Lung (tissue), 12 donors: ENCODE measurements around the gene COPS8. TPM values are rescaled to one million over a fixed set of nuclear protein-coding genes. Genes with fewer than 3 reads are reported as not detected.
A peak's percentile ranks its signal among the peaks of the same experiment; 100 is the strongest.

ENCODE experiments used
- ATAC-seq: fragments of 200-7000 bp; cut with Tn5 transposase; one replicate; pipeline ENCODE4 v1.9.1; 2020; ENCODE audit warnings: moderate number of reproducible peaks; ENCODE audit not compliant: insufficient read depth, low FRiP score
- DNase-seq, 3 donors: peaks; one replicate each; pipeline ENCODE4 v3.0.0-alpha.2; 2013 to 2017
- H3K27ac ChIP-seq, 2 donors: one replicate each; pipeline ENCODE4 v1.5.1; 2013; ENCODE audit warnings: mild to moderate bottlenecking in 2 of 2, moderate library complexity in 2 of 2, control low read depth in 1 of 2, inconsistent platforms in 1 of 2, low read depth in 1 of 2, low read length in 1 of 2
- H3K27me3 ChIP-seq, 3 donors: one replicate each; pipeline ENCODE4 v1.5.1; 2013; ENCODE audit warnings: low read length in 2 of 3; ENCODE audit not compliant: control insufficient read depth in 3 of 3, insufficient read depth in 3 of 3
- H3K36me3 ChIP-seq, 4 donors: one replicate each; pipeline ENCODE4 v1.5.1; 2013; ENCODE audit warnings: low read length in 4 of 4, mild to moderate bottlenecking in 1 of 4, moderate library complexity in 1 of 4; ENCODE audit not compliant: control insufficient read depth in 4 of 4, insufficient read depth in 4 of 4
- H3K4me1 ChIP-seq, 5 donors: one replicate each; pipeline ENCODE4 v1.5.1; 2013; ENCODE audit warnings: low read length in 5 of 5, mild to moderate bottlenecking in 2 of 5, moderate library complexity in 1 of 5; ENCODE audit not compliant: control insufficient read depth in 5 of 5, insufficient read depth in 5 of 5
- H3K4me3 ChIP-seq: one replicate; pipeline ENCODE4 v1.5.1; 2013; ENCODE audit warnings: mild to moderate bottlenecking, control low read depth, moderate library complexity
- H3K9ac ChIP-seq, 2 donors: one replicate each; pipeline ENCODE4 v1.5.1; 2013; ENCODE audit warnings: low read length in 2 of 2, control low read depth in 1 of 2; ENCODE audit not compliant: insufficient read depth in 1 of 2
- H3K9me3 ChIP-seq, 4 donors: one replicate each; pipeline ENCODE4 v1.5.1; 2013; ENCODE audit warnings: low read length in 3 of 4, mild to moderate bottlenecking in 1 of 4, moderate library complexity in 1 of 4; ENCODE audit not compliant: control insufficient read depth in 4 of 4, insufficient read depth in 3 of 4
- CTCF ChIP-seq: IDR thresholded peaks from 2 replicates; pipeline ENCODE4 v1.5.1; 2012; ENCODE audit warnings: mild to moderate bottlenecking; ENCODE audit errors: control extremely low read depth, extremely low read depth
- WGBS, 2 donors: extraction: QIAGEN DNeasy Blood & Tissue Kit; methylation state at CpG; one replicate each; pipeline ENCODE4 v1.1.7; 2013; 5-methylcytosine and 5-hydroxymethylcytosine counted together
- polyA plus RNA-seq, 2 donors: library from polyadenylated mRNA; stranded (reverse); fragments of 200-250 nt; gene quantifications; one replicate each; pipeline ENCODE4 v1.2.1, GENCODE V29; 2013
- total RNA-seq, 2 donors: library from RNA; depleted of rRNA in 1 of 2; stranded (reverse); fragments of >200 nt in 1 of 2; gene quantifications; one replicate each; pipeline ENCODE4 v1.2.1, GENCODE V29; 2014 to 2021
- donor health status: control.
- donor health status: control.
- donor health status: Bipolar disorder and iron deficiency.
- donor health status: healthy.
- donor health status: DM: yes; HTN: yes; CAD: no.

The COPS8 gene
- total and polyA plus RNA-seq, 4 donors = 24.7 to 70.5 (median 36.2) TPM

- whole genome bisulfite sequencing, 2 donors = 92 to 93% methylated on average over 4 of the region's 4 CpGs
- Histone ChIP-seq H3K36me3 (no peaks in the 10 kb centered on the region), H3K9ac (no peak overlapping the region), H3K4me1 (peaks cover 0 to 10% (median 0%) of the 10 kb centered on the region in 5 donors), H3K4me3 (no peak overlapping the region), H3K9me3 (no peaks in the 10 kb centered on the region), H3K27ac (no peak overlapping the region), H3K27me3 (no peaks in the 10 kb centered on the region)
- no peak for TF ChIP-seq CTCF
- DNase-seq (no peak), ATAC-seq (no peak)
Observed at GRCh38 chr2:237120916-237121315, 35.2 kb downstream of the COPS8 start.

GRCh38 chr2:237121321-237121720, 35.6 kb downstream of the COPS8 start:
- Histone ChIP-seq H3K4me3 (no peak overlapping the region), H3K27ac (no peak overlapping the region), H3K9ac (no peak overlapping the region), H3K4me1 (peaks cover 0 to 10% (median 0%) of the 10 kb centered on the region in 5 donors), H3K9me3 (no peaks in the 10 kb centered on the region), H3K27me3 (no peaks in the 10 kb centered on the region), H3K36me3 (no peaks in the 10 kb centered on the region)
- DNase-seq (no peak), ATAC-seq (no peak)
- 82 to 86% methylated on average over 1 of the region's 1 CpG for WGBS, 2 donors
- TF ChIP-seq CTCF = no peak

GRCh38 chr2:237122214-237122666, 36.6 kb downstream of the COPS8 start:
- Histone ChIP-seq H3K27me3 (no peaks in the 10 kb centered on the region), H3K36me3 (no peaks in the 10 kb centered on the region), H3K9ac (no peak overlapping the region), H3K27ac (no peak overlapping the region), H3K4me1 (peaks cover 0 to 16% (median 0%) of the 10 kb centered on the region in 5 donors), H3K9me3 (no peaks in the 10 kb centered on the region), H3K4me3 (no peak overlapping the region)
- peak; percentile 46 for TF ChIP-seq CTCF
- 56 to 70% methylated on average over 8 of the region's 8 CpGs for WGBS, 2 donors
- DNase-seq = peak; percentile 45 to 69 (median 63)
- peak; percentile 85 for ATAC-seq

- Histone ChIP-seq H3K4me3 (no peak overlapping the region), H3K4me1 (peaks cover 0 to 17% (median 12%) of the 10 kb centered on the region in 5 donors), H3K9ac (no peak overlapping the region), H3K9me3 (peaks cover 0 to 2% (median under 1%) of the 10 kb centered on the region in 4 donors), H3K36me3 (no peaks in the 10 kb centered on the region), H3K27me3 (no peaks in the 10 kb centered on the region), H3K27ac (no peak overlapping the region)
- TF ChIP-seq CTCF = no peak
- no peak for ATAC-seq
- 95 to 96% methylated on average over 7 of the region's 7 CpGs for WGBS, 2 donors
- no peak for DNase-seq
Observed at GRCh38 chr2:237124820-237125219, 39.1 kb downstream of the COPS8 start.
